ENCODE measurements around the gene HNRNPAB.

The HNRNPAB gene

DNA sequence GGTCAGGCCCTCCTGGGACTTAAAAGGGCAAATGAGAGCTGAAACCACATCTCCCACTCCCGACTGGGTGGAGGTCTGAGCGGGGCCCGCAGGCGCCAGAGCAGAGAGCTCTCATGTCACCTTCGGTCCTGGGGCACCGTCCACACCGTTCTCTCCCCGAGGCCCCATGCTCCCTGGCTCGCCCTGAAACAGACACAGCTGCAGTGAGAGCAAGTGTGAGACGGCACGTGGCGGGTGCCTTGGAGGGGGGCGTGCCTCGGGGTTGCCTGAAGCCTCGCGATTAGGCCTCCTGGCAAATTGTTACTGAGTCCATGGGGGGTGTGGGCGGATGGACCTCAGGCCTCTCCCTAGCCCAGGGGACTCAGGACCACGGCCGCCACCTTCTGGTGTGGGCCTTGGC is 52.4 kb downstream of the HNRNPAB start:
- no peaks in the 10 kb centered on the region for H3K9me3 ChIP-seq (ENCODE audit: control insufficient read depth, insufficient read depth, low read depth, low read length)
- H3K4me3 ChIP-seq (ENCODE audit: low read depth, low read length) = no peak overlapping the region
- no peaks in the 10 kb centered on the region for H3K36me3 ChIP-seq (ENCODE audit: control insufficient read depth in 2 of 2, insufficient read depth in 1 of 2, low read length in 2 of 2)
- no peak for TF ChIP-seq ZEB2 (tag by site-specific recombination; IDR thresholded peaks at IDR 0.05)
- no peak for TF ChIP-seq ZNF777 (tag by site-specific recombination; IDR thresholded peaks at IDR 0.05; ENCODE audit: borderline replicate concordance)
- TF ChIP-seq ZNF184 (tag by site-specific recombination; IDR thresholded peaks at IDR 0.05) = no peak
- TF ChIP-seq ZNF514 (tag by site-specific recombination; IDR thresholded peaks at IDR 0.05) = no peak
- no peak for TF ChIP-seq ZNF311 (tag by site-specific recombination; IDR thresholded peaks at IDR 0.05; ENCODE audit: borderline replicate concordance)
- no peak for TF ChIP-seq ZNF266 (tag by site-specific recombination; IDR thresholded peaks at IDR 0.05; ENCODE audit: low read depth)
- no peak for TF ChIP-seq ZFP37 (tag by site-specific recombination; IDR thresholded peaks at IDR 0.05)
- no peak for TF ChIP-seq ZNF701 (tag by site-specific recombination; IDR thresholded peaks at IDR 0.05)
- TF ChIP-seq FEZF1 (tag by site-specific recombination; IDR thresholded peaks at IDR 0.05) = no peak
- TF ChIP-seq, protein P1, sequence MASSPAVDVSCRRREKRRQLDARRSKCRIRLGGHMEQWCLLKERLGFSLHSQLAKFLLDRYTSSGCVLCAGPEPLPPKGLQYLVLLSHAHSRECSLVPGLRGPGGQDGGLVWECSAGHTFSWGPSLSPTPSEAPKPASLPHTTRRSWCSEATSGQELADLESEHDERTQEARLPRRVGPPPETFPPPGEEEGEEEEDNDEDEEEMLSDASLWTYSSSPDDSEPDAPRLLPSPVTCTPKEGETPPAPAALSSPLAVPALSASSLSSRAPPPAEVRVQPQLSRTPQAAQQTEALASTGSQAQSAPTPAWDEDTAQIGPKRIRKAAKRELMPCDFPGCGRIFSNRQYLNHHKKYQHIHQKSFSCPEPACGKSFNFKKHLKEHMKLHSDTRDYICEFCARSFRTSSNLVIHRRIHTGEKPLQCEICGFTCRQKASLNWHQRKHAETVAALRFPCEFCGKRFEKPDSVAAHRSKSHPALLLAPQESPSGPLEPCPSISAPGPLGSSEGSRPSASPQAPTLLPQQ (tag by site-specific recombination; IDR thresholded peaks at IDR 0.05) = no peak
- TF ChIP-seq ZNF354C (tag by site-specific recombination; IDR thresholded peaks at IDR 0.05; ENCODE audit: borderline replicate concordance, low read depth) = no peak
- TF ChIP-seq ZNF174 (tag by site-specific recombination; IDR thresholded peaks at IDR 0.05) = no peak
- no peak for TF ChIP-seq ZNF155 (tag by site-specific recombination; IDR thresholded peaks at IDR 0.05)
- TF ChIP-seq, protein P2, sequence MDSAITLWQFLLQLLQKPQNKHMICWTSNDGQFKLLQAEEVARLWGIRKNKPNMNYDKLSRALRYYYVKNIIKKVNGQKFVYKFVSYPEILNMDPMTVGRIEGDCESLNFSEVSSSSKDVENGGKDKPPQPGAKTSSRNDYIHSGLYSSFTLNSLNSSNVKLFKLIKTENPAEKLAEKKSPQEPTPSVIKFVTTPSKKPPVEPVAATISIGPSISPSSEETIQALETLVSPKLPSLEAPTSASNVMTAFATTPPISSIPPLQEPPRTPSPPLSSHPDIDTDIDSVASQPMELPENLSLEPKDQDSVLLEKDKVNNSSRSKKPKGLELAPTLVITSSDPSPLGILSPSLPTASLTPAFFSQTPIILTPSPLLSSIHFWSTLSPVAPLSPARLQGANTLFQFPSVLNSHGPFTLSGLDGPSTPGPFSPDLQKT (IDR thresholded peaks at IDR 0.05; ENCODE audit: borderline replicate concordance, low read depth, low read length) = no peak
- no peak for TF ChIP-seq ZNF629 (tag by site-specific recombination; IDR thresholded peaks at IDR 0.05)
- TF ChIP-seq ZFHX2 (tag by site-specific recombination; conservative IDR thresholded peaks at IDR 0.05) = no peak
- TF ChIP-seq ZNF302 (tag by site-specific recombination; IDR thresholded peaks at IDR 0.05; ENCODE audit: low read depth) = no peak
- no peak for TF ChIP-seq ZNF501 (tag by site-specific recombination; IDR thresholded peaks at IDR 0.05)
- no peak for TF ChIP-seq OSR2 (tag by site-specific recombination; IDR thresholded peaks at IDR 0.05)
- TF ChIP-seq ZNF16 (tag by site-specific recombination; IDR thresholded peaks at IDR 0.05; ENCODE audit: low read depth) = no peak
- POLR2A ChIA-PET = no interaction called here
- H3K27ac ChIP-seq (ENCODE audit: extremely low read depth, low read depth, low read length) = no peak overlapping the region
- H3K4me1 ChIP-seq (ENCODE audit: control insufficient read depth, insufficient read depth, low read length) = no peaks in the 10 kb centered on the region
- CTCF ChIA-PET = no interaction called here

GRCh38 chr5:178257650-178258049 is 53.3 kb downstream of the HNRNPAB start:
- H3K27ac ChIP-seq (ENCODE audit: extremely low read depth, low read depth, low read length) = no peak overlapping the region
- H3K4me3 ChIP-seq (ENCODE audit: low read depth, low read length) = no peak overlapping the region
- no peaks in the 10 kb centered on the region for H3K9me3 ChIP-seq (ENCODE audit: control insufficient read depth, insufficient read depth, low read depth, low read length)
- POLR2A ChIA-PET = no interaction called here
- no peaks in the 10 kb centered on the region for H3K4me1 ChIP-seq (ENCODE audit: control insufficient read depth, insufficient read depth, low read length)
- CTCF ChIA-PET = interaction anchor here (0.7 kb wide), 1 partner anchor 23 kb away, joined by 4 read pairs; no protein-coding TSS in a partner anchor
- no peaks in the 10 kb centered on the region for H3K36me3 ChIP-seq (ENCODE audit: control insufficient read depth in 2 of 2, insufficient read depth in 1 of 2, low read length in 2 of 2)
- TF ChIP-seq ZNF785 (tag by site-specific recombination; IDR thresholded peaks at IDR 0.05) = no peak

Data from HEK293 (cell line).